GM19023 (cell line): ENCODE results near the gene MASP1.
"Not testable (repeated sequence)": the region's sequence is repeated elsewhere in the genome, so short reads cannot be mapped to it uniquely, and the experiment has no call there.

ENCODE experiments used
- ATAC-seq: cut with Tn5 transposase; IDR thresholded peaks from one replicate; pipeline ENCODE4 v1.9.1; 2021; ENCODE audit warnings: mild to moderate bottlenecking, moderate library complexity; ENCODE audit not compliant: unreplicated experiment

Gene MASP1

GRCh38 chr3:187228740-187229139 lies 62.8 kb downstream of the MASP1 start:
- ATAC-seq, result no peak

- no peak for ATAC-seq
Measured at GRCh38 chr3:187227658-187228258, 63.8 kb downstream of the MASP1 start.

GRCh38 chr3:187223799-187224198 lies 67.7 kb downstream of the MASP1 start:
- no peak for ATAC-seq

DNA sequence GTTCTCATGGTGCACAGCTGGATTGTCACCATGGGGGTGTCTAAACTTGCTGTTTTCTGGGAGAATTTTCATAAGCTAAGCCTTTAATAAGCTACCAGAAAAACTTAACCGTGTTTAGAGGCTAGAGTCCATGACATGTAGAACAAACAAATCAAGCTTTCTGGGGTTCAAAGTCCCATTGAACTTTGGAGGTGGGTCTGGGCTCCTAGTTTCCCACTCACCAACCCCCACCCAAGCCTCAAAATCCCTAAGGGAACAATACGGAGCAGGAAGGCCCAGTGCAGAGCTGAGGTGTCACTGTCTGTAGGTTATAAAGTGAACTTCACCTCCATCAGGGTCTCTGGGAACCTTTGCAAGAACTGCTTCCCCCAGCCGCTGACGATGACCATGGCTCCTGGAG lies 68.7 kb downstream of the MASP1 start:
- no peak for ATAC-seq

DNA sequence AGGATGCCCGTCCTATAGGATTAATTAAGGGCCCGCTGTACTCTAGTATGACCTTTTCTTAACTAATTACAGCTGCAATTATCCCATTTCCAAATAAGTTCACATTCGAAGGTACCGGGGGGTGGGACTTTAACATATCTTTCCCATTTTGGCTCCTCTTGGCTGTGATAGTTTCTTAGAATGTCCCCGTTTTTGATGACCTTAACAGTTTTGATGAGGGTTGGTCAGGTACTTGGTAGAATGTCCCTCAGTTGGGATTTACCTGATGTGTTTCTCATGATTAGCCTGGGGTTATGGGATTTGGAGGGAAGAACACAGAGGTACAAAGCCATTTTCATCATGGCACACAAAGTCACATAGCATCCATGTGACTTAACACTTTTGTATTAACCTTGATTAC lies 76.1 kb downstream of the MASP1 start:
- no peak for ATAC-seq

- ATAC-seq, result no peak
Measured at GRCh38 chr3:187213616-187214015, 77.9 kb downstream of the MASP1 start.

GRCh38 chr3:187212705-187213104 lies 78.8 kb downstream of the MASP1 start:
- no peak for ATAC-seq

- no peak for ATAC-seq
Measured at GRCh38 chr3:187212196-187212545, 79.4 kb downstream of the MASP1 start.

DNA sequence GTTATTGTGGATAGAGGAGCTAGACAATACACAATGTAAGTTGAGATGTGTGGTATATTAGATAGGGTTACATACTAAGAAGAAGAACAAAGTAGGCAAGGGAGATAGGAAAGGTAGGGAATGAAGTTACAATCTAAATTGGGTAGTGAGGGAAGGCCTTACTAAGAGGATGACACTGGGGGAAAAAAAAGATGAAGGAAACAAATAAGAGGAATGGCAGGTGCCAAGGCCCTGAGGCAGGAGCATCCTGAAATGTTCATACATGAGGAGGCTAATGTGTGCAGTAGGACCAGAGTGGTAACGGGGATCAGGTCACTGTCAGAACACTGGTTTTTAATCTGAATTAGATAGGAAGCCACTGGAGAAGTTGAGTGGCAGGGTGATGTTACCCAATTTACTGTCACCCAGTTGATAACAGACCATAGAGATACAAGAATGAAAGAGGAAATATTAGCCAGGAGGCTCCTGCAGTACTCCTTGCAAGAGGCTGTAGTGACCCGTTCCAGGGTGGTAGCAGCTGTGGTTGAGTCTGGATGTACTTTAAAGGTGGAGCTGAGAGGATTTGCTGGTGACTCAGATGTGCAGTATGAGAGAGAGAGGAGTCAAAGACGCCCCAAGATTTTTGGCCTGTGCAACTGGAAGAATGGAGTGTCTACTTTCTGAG lies 79.9 kb downstream of the MASP1 start:
- no peak for ATAC-seq

DNA sequence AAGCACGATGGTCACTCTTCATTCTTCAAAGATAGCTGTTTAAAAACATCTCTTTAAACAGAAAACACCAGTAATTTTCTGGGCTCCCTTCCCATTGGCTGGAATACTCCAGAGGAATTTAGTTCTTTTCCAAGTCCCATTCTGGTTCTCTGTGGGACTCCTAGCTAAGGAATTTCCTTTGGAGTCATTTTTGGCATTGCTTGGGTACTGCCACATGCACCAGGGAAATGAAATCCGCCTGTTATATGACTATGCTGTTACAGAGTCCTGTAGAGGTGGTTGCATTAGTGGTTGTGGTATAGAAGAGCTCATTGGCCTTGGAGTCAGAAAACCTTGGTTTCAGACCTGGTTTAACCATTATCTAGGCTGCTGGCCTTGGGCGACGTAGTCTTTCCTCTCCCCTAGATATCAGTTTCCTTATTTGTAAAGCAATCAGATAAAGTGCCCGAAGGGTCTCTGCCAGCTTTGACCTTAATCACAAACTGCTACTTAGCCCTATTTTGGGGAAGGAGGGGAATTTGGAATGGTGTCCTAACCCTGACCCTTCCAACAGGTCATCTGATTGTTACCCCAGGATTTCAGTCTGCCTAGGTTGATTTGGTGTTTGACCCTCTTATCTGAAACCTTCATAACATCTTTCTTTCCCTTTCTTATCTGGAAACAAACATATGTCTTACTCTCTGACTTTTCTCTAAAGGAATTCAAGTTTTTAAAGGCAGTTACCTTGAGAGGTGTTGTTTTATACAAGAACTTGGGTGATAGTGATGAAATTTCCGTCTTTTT lies 80.8 kb downstream of the MASP1 start:
- no peak for ATAC-seq

- no peak for ATAC-seq
Measured at GRCh38 chr3:187210091-187210490, 81.4 kb downstream of the MASP1 start.

DNA sequence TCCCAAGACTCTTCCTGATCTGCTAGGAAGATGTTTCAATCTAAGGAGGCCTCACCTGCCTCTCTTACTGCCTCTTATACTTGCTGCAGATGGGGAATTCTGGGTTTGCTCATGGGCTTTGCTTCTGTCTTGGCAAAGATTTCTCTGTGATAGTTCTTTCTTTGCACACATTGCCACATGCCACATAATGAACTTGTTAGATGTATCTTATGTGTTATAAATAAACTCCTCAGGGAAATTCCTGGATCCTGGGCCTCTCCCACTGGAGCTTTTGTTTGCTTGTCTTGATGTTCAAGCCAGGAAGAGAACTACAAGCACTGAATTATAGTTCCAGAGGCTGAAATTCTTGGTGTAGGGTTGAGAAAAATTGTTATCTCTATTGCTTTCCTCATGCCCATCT lies 82.0 kb downstream of the MASP1 start:
- ATAC-seq, result no peak

DNA sequence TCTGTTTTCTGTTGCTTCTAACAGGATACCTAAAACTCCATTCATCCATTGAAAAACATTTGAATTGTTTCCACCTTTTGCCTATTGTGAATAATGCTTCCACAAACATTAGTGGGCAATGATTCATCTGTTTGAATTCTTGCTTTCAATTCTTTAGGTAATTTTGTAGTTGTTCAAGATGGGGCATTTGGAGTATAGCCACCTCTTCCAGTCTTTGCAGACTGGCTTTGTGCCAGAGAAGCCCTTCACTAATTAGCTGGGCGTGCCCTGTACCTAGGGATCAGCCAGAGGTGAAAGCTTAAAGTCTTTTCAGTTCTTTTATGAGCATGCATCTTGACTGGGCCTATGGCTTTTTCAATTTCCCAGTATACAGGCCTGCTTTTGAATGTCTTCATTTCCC lies 83.4 kb downstream of the MASP1 start:
- ATAC-seq, result no peak

GRCh38 chr3:187207624-187208023 lies 83.9 kb downstream of the MASP1 start:
- ATAC-seq, result no peak

DNA sequence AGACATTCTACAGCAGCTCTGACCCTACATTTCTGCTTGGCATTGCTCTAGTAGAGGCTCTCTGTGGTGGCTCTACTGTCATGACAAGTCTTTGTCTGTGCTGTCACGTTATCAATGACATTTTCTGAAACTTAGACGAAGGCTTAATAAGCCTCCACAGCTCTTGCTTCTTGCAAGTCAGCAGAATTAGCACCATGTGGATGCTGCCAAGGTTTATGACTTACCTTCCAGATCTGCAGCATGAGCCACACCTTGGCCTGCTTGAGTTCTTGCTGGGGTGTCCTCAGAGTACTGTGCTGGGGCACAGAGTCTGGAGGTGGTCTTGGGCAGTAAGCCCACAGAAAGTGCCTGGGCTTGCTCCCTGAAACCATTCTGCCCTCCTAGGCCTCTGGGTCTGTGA lies 84.5 kb downstream of the MASP1 start:
- ATAC-seq, result no peak

- ATAC-seq, result no peak
Measured at GRCh38 chr3:187205683-187206082, 85.9 kb downstream of the MASP1 start.

- not testable (repeated sequence) for ATAC-seq
Measured at GRCh38 chr3:187199463-187200050, 92.0 kb downstream of the MASP1 start.

DNA sequence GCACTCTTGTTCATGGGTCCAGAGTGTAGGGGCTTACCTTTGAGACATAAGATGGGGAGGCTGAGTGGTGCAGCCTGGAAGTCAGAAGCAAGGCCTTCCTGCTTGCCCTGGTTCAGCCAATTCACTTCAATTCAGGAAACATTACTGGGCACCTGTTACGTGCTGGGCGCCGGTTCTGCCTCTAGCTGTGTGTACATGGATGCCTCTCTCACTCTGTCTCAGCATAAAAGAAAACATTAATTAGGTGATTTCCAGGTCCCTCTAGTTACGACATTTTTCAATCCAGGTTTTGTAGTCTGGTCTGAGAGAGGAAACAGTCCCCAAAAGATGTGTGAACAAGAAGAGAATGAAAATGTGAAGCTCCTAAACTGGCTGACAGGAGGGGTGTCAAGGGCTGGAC lies 93.0 kb downstream of the MASP1 start:
- no peak for ATAC-seq

GRCh38 chr3:187197335-187197649 lies 94.2 kb downstream of the MASP1 start, which contains the start of gene RTP1:
TSS of gene RTP1 (plus strand) at chr3:187197486. CDS start at chr3:187197516, 30 bp downstream.
- no peak for ATAC-seq

DNA sequence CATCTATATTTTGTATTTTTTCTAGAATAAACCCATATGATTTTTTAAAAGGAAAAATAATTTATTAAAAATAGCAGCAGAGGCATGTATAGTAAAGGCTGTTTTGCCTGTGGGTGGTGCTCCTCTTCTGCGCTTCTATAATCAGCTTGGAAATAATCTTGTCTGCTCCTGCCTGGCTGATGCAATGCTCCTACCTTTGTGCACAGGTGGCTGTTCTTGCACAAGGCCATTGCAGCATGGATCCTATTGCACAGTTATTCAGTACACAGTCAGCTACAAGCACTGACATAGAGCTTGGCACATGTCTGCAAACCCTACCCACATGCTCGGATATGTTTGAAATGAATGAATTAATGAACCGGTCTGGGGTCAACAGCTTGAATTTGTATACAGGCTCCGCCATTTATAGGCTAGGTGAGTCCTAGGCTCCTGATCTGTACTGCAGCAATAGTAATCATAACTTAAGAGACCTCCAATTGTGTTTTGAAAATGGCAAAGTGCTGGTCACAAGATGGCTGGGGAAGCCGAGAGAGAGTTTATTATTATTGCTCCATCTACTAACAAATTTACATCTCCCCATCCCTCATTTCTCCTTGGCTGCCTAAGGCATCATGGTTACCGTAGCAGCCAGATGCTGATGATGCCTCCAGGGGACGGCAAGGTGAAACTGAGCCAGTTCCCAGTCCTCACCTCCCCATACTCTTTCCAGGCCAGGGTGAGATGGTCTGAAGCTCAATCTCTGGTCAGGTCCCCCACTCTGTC lies 94.8 kb downstream of the MASP1 start:
- ATAC-seq, result no peak

DNA sequence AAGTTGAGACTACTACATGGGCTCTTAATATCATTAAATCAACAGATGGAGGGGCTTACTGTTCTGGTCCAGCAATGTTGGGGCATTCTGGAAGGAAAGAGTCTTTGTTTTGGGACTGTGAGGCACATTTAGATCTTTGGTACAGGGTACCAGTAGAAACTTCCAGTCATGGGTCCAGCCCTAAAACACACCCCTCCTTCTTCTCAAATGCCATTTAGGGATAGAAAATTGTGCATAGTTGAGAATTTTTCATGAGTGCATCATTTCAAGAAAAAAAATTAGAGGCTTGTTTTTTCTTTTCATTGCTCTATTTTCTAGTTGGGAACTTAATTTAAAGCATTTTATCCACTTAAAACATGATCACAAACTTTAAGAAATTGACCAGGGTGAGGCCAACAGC lies 98.4 kb downstream of the MASP1 start:
- ATAC-seq, result no peak
